HEK293 (cell line): ENCODE results near the gene BLTP3A.
"Not testable (repeated sequence)": the region's sequence is repeated elsewhere in the genome, so short reads cannot be mapped to it uniquely, and the experiment has no call there.

Experiments used
- CTCF ChIA-PET: fragments of 350-600 bp; formaldehyde crosslinking; extraction: SDS; loops from one replicate; lab custom pipeline; 2021; ENCODE audit warnings: antibody characterized with exemption; lab: Yijun Ruan, JAX
- POLR2A ChIA-PET: fragments of 300-600 bp; formaldehyde crosslinking; extraction: SDS; loops from one replicate; lab custom pipeline; 2020; ENCODE audit warnings: antibody characterized with exemption, inconsistent platforms; lab: Yijun Ruan, JAX
- H3K27ac ChIP-seq: fragments of 200-500 bp; sonication (Bioruptor generic); 2 replicates; pipeline ENCODE4 v1.5.1; 2014; ENCODE audit warnings: low read depth, low read length, control low read depth, inconsistent platforms; ENCODE audit errors: extremely low read depth
- H3K36me3 ChIP-seq, 2 experiments: fragments of 200-500 bp in 1 of 2; sonication (Bioruptor generic) in 1 of 2; 1 replicate in 1 of 2; 2 replicates in 1 of 2; pipeline ENCODE4 v1.5.1; 2014 to 2017; ENCODE audit warnings: inconsistent platforms in 2 of 2, low read length in 2 of 2; ENCODE audit not compliant: control insufficient read depth in 2 of 2, insufficient read depth in 1 of 2
- H3K4me1 ChIP-seq: fragments of 200-500 bp; sonication (Bioruptor generic); 2 replicates; pipeline ENCODE4 v1.5.1; 2014; ENCODE audit warnings: mild to moderate bottlenecking, low read length, inconsistent platforms; ENCODE audit not compliant: control insufficient read depth, insufficient read depth
- H3K4me3 ChIP-seq: 2 replicates; pipeline ENCODE4 v1.5.1; 2011; ENCODE audit warnings: low read depth, mild to moderate bottlenecking, control low read depth, low read length, moderate library complexity
- H3K9me3 ChIP-seq: fragments of 200-500 bp; sonication (Bioruptor generic); 2 replicates; pipeline ENCODE4 v1.5.1; 2014; ENCODE audit warnings: low read depth, low read length, inconsistent platforms; ENCODE audit not compliant: control insufficient read depth, insufficient read depth
- REPIN1 ChIP-seq: fragments of 450-650 bp; formaldehyde crosslinking; IDR thresholded peaks from 2 replicates; pipeline ENCODE4 v1.5.1; 2017; ENCODE audit warnings: missing biosample characterization, missing genetic modification characterization, low read depth
- ZBTB8A ChIP-seq: fragments of 450-650 bp; formaldehyde crosslinking; IDR thresholded peaks from 2 replicates; pipeline ENCODE4 v1.5.1; 2016; ENCODE audit warnings: missing biosample characterization, missing genetic modification characterization
- ZNF16 ChIP-seq: fragments of 450-650 bp; formaldehyde crosslinking; IDR thresholded peaks from 2 replicates; pipeline ENCODE4 v1.5.1; 2016; ENCODE audit warnings: low read depth, missing biosample characterization, missing genetic modification characterization
- ZNF214 ChIP-seq: fragments of 450-650 bp; formaldehyde crosslinking; IDR thresholded peaks from 2 replicates; pipeline ENCODE4 v1.5.1; 2017; ENCODE audit warnings: missing biosample characterization, mild to moderate bottlenecking, missing genetic modification characterization, borderline replicate concordance
- ZNF302 ChIP-seq: fragments of 450-650 bp; formaldehyde crosslinking; IDR thresholded peaks from 2 replicates; pipeline ENCODE4 v1.5.1; 2016; ENCODE audit warnings: missing biosample characterization, missing genetic modification characterization, low read depth
- ZNF37A ChIP-seq: fragments of 450-650 bp; IDR thresholded peaks from 2 replicates; pipeline ENCODE4 v1.5.1; 2018; ENCODE audit warnings: missing biosample characterization, missing genetic modification characterization
- ZNF398 ChIP-seq: fragments of 450-650 bp; formaldehyde crosslinking; IDR thresholded peaks from 2 replicates; pipeline ENCODE4 v1.5.1; 2017; ENCODE audit warnings: missing biosample characterization, missing genetic modification characterization
- ZNF48 ChIP-seq: fragments of 450-650 bp; formaldehyde crosslinking; IDR thresholded peaks from 2 replicates; pipeline ENCODE4 v1.5.1; 2016; ENCODE audit warnings: missing biosample characterization, missing genetic modification characterization
- ZNF501 ChIP-seq: fragments of 450-650 bp; formaldehyde crosslinking; IDR thresholded peaks from 2 replicates; pipeline ENCODE4 v1.5.1; 2016; ENCODE audit warnings: missing biosample characterization, missing genetic modification characterization
- ZNF555 ChIP-seq: fragments of 450-650 bp; formaldehyde crosslinking; conservative IDR thresholded peaks from 2 replicates; pipeline ENCODE4 v1.5.1; 2017; ENCODE audit warnings: missing biosample characterization, mild to moderate bottlenecking, missing genetic modification characterization, inconsistent platforms
- ZNF571 ChIP-seq: fragments of 450-650 bp; formaldehyde crosslinking; IDR thresholded peaks from 2 replicates; pipeline ENCODE4 v1.5.0; 2017; ENCODE audit warnings: missing biosample characterization, missing genetic modification characterization
- ZNF629 ChIP-seq: fragments of 450-650 bp; formaldehyde crosslinking; IDR thresholded peaks from 2 replicates; pipeline ENCODE4 v1.5.1; 2017; ENCODE audit warnings: missing biosample characterization, missing genetic modification characterization
- ZNF843 ChIP-seq: fragments of 450-650 bp; formaldehyde crosslinking; IDR thresholded peaks from 2 replicates; pipeline ENCODE4 v1.5.1; 2016; ENCODE audit warnings: missing biosample characterization, missing genetic modification characterization
- ZSCAN23 ChIP-seq: fragments of 450-650 bp; formaldehyde crosslinking; IDR thresholded peaks from 2 replicates; pipeline ENCODE4 v1.5.1; 2016; ENCODE audit warnings: missing biosample characterization, missing genetic modification characterization
- TF ChIP-seq, protein P1 (sequence below): fragments of 450-650 bp; formaldehyde crosslinking; IDR thresholded peaks from 2 replicates; pipeline ENCODE4 v1.5.1; 2017; ENCODE audit warnings: missing biosample characterization, missing genetic modification characterization
- TF ChIP-seq, protein P2 (sequence below): fragments of 450-650 bp; formaldehyde crosslinking; IDR thresholded peaks from 2 replicates; pipeline ENCODE4; 2016; ENCODE audit warnings: missing biosample characterization, missing genetic modification characterization
- TF ChIP-seq, protein P3 (sequence below): fragments of 450-650 bp; formaldehyde crosslinking; IDR thresholded peaks from 2 replicates; pipeline ENCODE4 v1.5.1; 2016; ENCODE audit warnings: missing biosample characterization, missing genetic modification characterization
- TF ChIP-seq, protein P4 (sequence below): fragments of 450-650 bp; formaldehyde crosslinking; optimal IDR thresholded peaks from 2 replicates; pipeline ENCODE3; 2016; ENCODE audit warnings: missing biosample characterization, mild to moderate bottlenecking, missing genetic modification characterization

Gene BLTP3A

DNA sequence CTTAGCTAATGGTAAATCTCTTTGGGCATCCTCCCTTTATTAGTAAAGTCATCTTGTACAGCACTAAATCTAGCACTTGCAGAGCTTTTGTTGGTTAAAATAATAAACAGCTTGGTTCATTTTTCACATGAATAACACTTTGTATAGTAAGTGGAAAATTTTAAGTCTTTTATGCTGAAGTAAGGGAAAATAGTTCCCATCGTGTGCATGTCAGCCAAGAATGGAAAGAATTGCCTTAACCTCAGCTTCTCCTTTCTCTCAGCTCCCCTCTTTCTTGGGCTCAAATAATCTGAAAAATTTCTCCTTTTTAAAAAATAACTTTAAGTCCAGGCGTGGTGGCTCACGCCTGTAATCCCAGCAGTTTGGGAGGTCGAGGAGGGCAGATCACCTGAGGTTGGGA lies 18.0 kb upstream of the BLTP3A start:
- ChIA-PET CTCF (interaction anchor here (0.5 to 0.7 kb wide), 5 partner anchors 16 to 578 kb away, joined by 3 to 4 read pairs (median 4); no protein-coding TSS in a partner anchor), POLR2A (interaction anchor here (0.6 to 1.7 kb wide), 4 partner anchors 17 to 703 kb away, joined by 3 to 6 read pairs (median 4); partner anchors contain the start of gene SNRPC)
- no peaks in the 10 kb centered on the region for H3K9me3 ChIP-seq
- H3K36me3 ChIP-seq = peaks cover 49 to 68% of the 10 kb centered on the region in 2 experiments
- H3K4me3 ChIP-seq = no peak overlapping the region
- H3K4me1 ChIP-seq = no peaks in the 10 kb centered on the region
- no peak overlapping the region for H3K27ac ChIP-seq
- TF ChIP-seq ZNF571 (tag by site-specific recombination) (no peak), ZNF16 (tag by site-specific recombination) (no peak), ZNF629 (tag by site-specific recombination) (no peak), REPIN1 (no peak), ZNF501 (tag by site-specific recombination) (no peak), ZNF37A (tag by site-specific recombination) (no peak), ZNF843 (tag by site-specific recombination) (no peak)
- TF ChIP-seq, protein P1, sequence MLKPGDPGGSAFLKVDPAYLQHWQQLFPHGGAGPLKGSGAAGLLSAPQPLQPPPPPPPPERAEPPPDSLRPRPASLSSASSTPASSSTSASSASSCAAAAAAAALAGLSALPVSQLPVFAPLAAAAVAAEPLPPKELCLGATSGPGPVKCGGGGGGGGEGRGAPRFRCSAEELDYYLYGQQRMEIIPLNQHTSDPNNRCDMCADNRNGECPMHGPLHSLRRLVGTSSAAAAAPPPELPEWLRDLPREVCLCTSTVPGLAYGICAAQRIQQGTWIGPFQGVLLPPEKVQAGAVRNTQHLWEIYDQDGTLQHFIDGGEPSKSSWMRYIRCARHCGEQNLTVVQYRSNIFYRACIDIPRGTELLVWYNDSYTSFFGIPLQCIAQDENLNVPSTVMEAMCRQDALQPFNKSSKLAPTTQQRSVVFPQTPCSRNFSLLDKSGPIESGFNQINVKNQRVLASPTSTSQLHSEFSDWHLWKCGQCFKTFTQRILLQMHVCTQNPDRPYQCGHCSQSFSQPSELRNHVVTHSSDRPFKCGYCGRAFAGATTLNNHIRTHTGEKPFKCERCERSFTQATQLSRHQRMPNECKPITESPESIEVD (tag by site-specific recombination) = no peak
- TF ChIP-seq, protein P2, sequence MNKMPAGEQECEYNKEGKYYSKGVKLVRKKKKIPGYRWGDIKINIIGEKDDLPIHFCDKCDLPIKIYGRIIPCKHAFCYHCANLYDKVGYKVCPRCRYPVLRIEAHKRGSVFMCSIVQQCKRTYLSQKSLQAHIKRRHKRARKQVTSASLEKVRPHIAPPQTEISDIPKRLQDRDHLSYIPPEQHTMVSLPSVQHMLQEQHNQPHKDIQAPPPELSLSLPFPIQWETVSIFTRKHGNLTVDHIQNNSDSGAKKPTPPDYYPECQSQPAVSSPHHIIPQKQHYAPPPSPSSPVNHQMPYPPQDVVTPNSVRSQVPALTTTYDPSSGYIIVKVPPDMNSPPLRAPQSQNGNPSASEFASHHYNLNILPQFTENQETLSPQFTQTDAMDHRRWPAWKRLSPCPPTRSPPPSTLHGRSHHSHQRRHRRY = no peak
- TF ChIP-seq, protein P3, sequence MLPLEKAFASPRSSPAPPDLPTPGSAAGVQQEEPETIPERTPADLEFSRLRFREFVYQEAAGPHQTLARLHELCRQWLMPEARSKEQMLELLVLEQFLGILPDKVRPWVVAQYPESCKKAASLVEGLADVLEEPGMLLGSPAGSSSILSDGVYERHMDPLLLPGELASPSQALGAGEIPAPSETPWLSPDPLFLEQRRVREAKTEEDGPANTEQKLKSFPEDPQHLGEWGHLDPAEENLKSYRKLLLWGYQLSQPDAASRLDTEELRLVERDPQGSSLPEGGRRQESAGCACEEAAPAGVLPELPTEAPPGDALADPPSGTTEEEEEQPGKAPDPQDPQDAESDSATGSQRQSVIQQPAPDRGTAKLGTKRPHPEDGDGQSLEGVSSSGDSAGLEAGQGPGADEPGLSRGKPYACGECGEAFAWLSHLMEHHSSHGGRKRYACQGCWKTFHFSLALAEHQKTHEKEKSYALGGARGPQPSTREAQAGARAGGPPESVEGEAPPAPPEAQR (tag by site-specific recombination) = no peak

- TF ChIP-seq ZNF555 (tag by site-specific recombination) (no peak), ZNF302 (no peak), ZNF214 (tag by site-specific recombination) (no peak), ZSCAN23 (tag by site-specific recombination) (no peak), ZNF398 (tag by site-specific recombination) (no peak), ZBTB8A (tag by site-specific recombination) (no peak), ZNF48 (no peak)
- TF ChIP-seq, protein P4, sequence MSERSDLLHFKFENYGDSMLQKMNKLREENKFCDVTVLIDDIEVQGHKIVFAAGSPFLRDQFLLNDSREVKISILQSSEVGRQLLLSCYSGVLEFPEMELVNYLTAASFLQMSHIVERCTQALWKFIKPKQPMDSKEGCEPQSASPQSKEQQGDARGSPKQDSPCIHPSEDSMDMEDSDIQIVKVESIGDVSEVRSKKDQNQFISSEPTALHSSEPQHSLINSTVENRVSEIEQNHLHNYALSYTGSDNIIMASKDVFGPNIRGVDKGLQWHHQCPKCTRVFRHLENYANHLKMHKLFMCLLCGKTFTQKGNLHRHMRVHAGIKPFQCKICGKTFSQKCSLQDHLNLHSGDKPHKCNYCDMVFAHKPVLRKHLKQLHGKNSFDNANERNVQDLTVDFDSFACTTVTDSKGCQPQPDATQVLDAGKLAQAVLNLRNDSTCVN (tag by site-specific recombination) = no peak
- H3K9me3 ChIP-seq = no peaks in the 10 kb centered on the region
- ChIA-PET CTCF (interaction anchor here (0.6 kb wide), 1 partner anchor 21 kb away, joined by 4 read pairs; no protein-coding TSS in a partner anchor), POLR2A (interaction anchor here (0.6 kb wide), 1 partner anchor 21 kb away, joined by 3 read pairs; no protein-coding TSS in a partner anchor)
- H3K36me3 ChIP-seq = peaks cover 40 to 58% of the 10 kb centered on the region in 2 experiments
- H3K27ac ChIP-seq = no peak overlapping the region
- no peaks in the 10 kb centered on the region for H3K4me1 ChIP-seq
- H3K4me3 ChIP-seq = no peak overlapping the region
Observed at GRCh38 chr6:34774967-34775366, 16.9 kb upstream of the BLTP3A start.

GRCh38 chr6:34785375-34785774 lies 6.5 kb upstream of the BLTP3A start:
- H3K27ac ChIP-seq, POLR2A ChIA-PET, H3K36me3 ChIP-seq, H3K9me3 ChIP-seq, H3K4me3 ChIP-seq, H3K4me1 ChIP-seq: not testable (repeated sequence)
- CTCF ChIA-PET = interaction anchor here (0.6 kb wide), 2 partner anchors 147 to 503 kb away, joined by 3 read pairs; no protein-coding TSS in a partner anchor

- H3K36me3 ChIP-seq, H3K4me1 ChIP-seq, CTCF ChIA-PET, H3K27ac ChIP-seq, POLR2A ChIA-PET, H3K4me3 ChIP-seq, H3K9me3 ChIP-seq: not testable (repeated sequence)
Observed at GRCh38 chr6:34787152-34787551, 4.7 kb upstream of the BLTP3A start.
